K562 (cell line): ENCODE data around the gene ALKBH2. TPM values are rescaled to one million over a fixed set of nuclear protein-coding genes. Genes with fewer than 3 reads are reported as not detected.

Experiments used
- ATAC-seq: fragments of 200-7000 bp; cut with Tn5 transposase; 3 replicates; pipeline ENCODE4 v1.9.1; 2020; ENCODE audit warnings: moderate library complexity
- Bru-seq: library from RNA; stranded (reverse); fragments of 400-500 nt; gene quantifications from one replicate; lab custom pipeline; 2021; lab: Mats Ljungman, UMichigan
- BruChase-seq, 2 experiments: library from RNA; stranded (reverse); fragments of 400-500 nt; gene quantifications; one replicate each; lab custom pipeline; 2021; lab: Mats Ljungman, UMichigan
- BruUV-seq: library from RNA; stranded (reverse); fragments of 400-500 nt; replicated peaks from 2 replicates; lab custom pipeline; 2021; lab: Mats Ljungman, UMichigan
- CTCF ChIA-PET: fragments of 300-600 bp; formaldehyde crosslinking; extraction: SDS; loops from one replicate; lab custom pipeline; 2021; ENCODE audit warnings: low intra/inter-chr PET ratio; lab: Yijun Ruan, JAX
- POLR2A ChIA-PET: fragments of 300-600, 350-650 bp; sonication (Branson Sonifier 250); formaldehyde crosslinking; extraction: SDS; loops from one replicate; lab custom pipeline; 2021; ENCODE audit warnings: antibody characterized with exemption, inconsistent platforms; lab: Yijun Ruan, JAX
- DNase-seq, 4 experiments: peaks; one replicate each; pipeline versions ENCODE4 v3.0.0 to v3.0.0-alpha.2; 2011 to 2018; ENCODE audit warnings: low spot score in 3 of 4, mixed read lengths in 3 of 4; ENCODE audit errors: extremely low read depth in 1 of 4
- FAIRE-seq: peaks from 2 replicates; lab custom pipeline; 2011; peaks lifted over from hg19 to GRCh38; lab: Jason Lieb, UNC
- H2AFZ ChIP-seq: 2 replicates; pipeline ENCODE4 v1.6.0; 2011; ENCODE audit warnings: low read depth, low read length, control low read depth, inconsistent platforms
- H3K27ac ChIP-seq: fragments of 200-600 bp; 3 replicates; pipeline ENCODE4 v1.8.0; 2011; ENCODE audit warnings: low read depth, mild to moderate bottlenecking, control low read depth, inconsistent platforms, low read length, moderate library complexity, mixed read lengths; ENCODE audit errors: extremely low read depth
- H3K27me3 ChIP-seq, 2 experiments: fragments of 300-600 bp in 1 of 2; 2 replicates in 1 of 2; 3 replicates in 1 of 2; pipeline versions ENCODE4 v1.6.0 to v1.8.0; 2011; ENCODE audit warnings: inconsistent platforms in 2 of 2, low read length in 2 of 2, mild to moderate bottlenecking in 1 of 2, mixed read lengths in 1 of 2, moderate library complexity in 1 of 2; ENCODE audit not compliant: control insufficient read depth in 2 of 2, insufficient read depth in 2 of 2
- H3K36me3 ChIP-seq: fragments of 300-600 bp; 3 replicates; pipeline ENCODE4 v1.8.0; 2011; ENCODE audit warnings: mild to moderate bottlenecking, low read length, inconsistent platforms; ENCODE audit not compliant: control insufficient read depth, insufficient read depth
- H3K4me1 ChIP-seq, 2 experiments: fragments of 200-600 bp in 1 of 2; replicated peaks in 1 of 2; 2 replicates in 1 of 2; 3 replicates in 1 of 2; pipeline versions ENCODE4 v1.5.1 to v1.8.0; 2011; ENCODE audit warnings: inconsistent platforms in 2 of 2, low read length in 2 of 2, mild to moderate bottlenecking in 1 of 2, mixed read lengths in 1 of 2, moderate library complexity in 1 of 2; ENCODE audit not compliant: control insufficient read depth in 2 of 2, insufficient read depth in 2 of 2
- H3K4me2 ChIP-seq: 2 replicates; pipeline ENCODE4 v1.6.1; 2011; ENCODE audit warnings: low read length, control low read depth, inconsistent platforms, mixed read lengths; ENCODE audit not compliant: insufficient read depth
- H3K4me3 ChIP-seq: fragments of 200-600 bp; sonication (generic), shearing (Covaris generic); 2 replicates; pipeline ENCODE4 v1.5.1; 2016; ENCODE audit warnings: control low read depth, inconsistent platforms
- H3K79me2 ChIP-seq: fragments of 200-600 bp; 3 replicates; pipeline ENCODE4 v1.8.0; 2011; ENCODE audit warnings: low read length, inconsistent platforms; ENCODE audit not compliant: control insufficient read depth, insufficient read depth
- H3K9ac ChIP-seq, 2 experiments: 2 replicates each; pipeline versions ENCODE4 v1.6.0 to v1.6.1; 2011; ENCODE audit warnings: low read depth in 2 of 2, low read length in 2 of 2, control low read depth in 1 of 2, inconsistent platforms in 1 of 2, mild to moderate bottlenecking in 1 of 2, mixed read lengths in 1 of 2; ENCODE audit not compliant: insufficient read depth in 1 of 2
- H3K9me1 ChIP-seq: one replicate; pipeline ENCODE4 v1.6.0; 2011; ENCODE audit warnings: inconsistent platforms, mild to moderate bottlenecking, low read length, moderate library complexity; ENCODE audit not compliant: control insufficient read depth, insufficient read depth
- H3K9me3 ChIP-seq: replicated peaks from 2 replicates; pipeline ENCODE4 v1.5.1; 2011; ENCODE audit warnings: low read depth, low read length, inconsistent platforms; ENCODE audit not compliant: control insufficient read depth, insufficient read depth
- H4K20me1 ChIP-seq: replicated peaks from 2 replicates; pipeline ENCODE4 v1.6.1; 2011; ENCODE audit warnings: low read length, inconsistent platforms, mixed read lengths; ENCODE audit not compliant: control insufficient read depth, insufficient read depth
- BRD9 ChIP-seq: fragments of 450-650 bp; IDR thresholded peaks from 2 replicates; pipeline ENCODE4 v1.6.1; 2018; ENCODE audit warnings: low read depth; ENCODE audit not compliant: partially characterized antibody
- CHD2 ChIP-seq: IDR thresholded peaks from 2 replicates; pipeline ENCODE4 v1.6.1; 2011; ENCODE audit warnings: low read depth, low read length
- HCFC1 ChIP-seq: IDR thresholded peaks from 2 replicates; pipeline ENCODE4 v1.6.1; 2012; ENCODE audit warnings: low read depth, low read length, improper control_type of control experiment
- HDGF ChIP-seq: fragments of 450-650 bp; IDR thresholded peaks from 2 replicates; pipeline ENCODE4 v1.6.1; 2016
- SUPT5H ChIP-seq: fragments of 450-650 bp; IDR thresholded peaks from 2 replicates; pipeline ENCODE4 v1.6.1; 2016
- ZNF23 ChIP-seq: fragments of 250-450 bp; sonication (Bioruptor Pico); IDR thresholded peaks from 2 replicates; pipeline ENCODE4 v1.4.0; 2020; ENCODE audit warnings: mild to moderate bottlenecking
- ZNF717 ChIP-seq: fragments of 250-450 bp; sonication (Bioruptor Pico); IDR thresholded peaks from 2 replicates; pipeline ENCODE4 v1.5.0; 2021
- WGBS: fragments of 100-300 bp; shearing (Covaris generic); methylation state at CpG from one replicate; pipeline ENCODE4 v1.1.6; 2016; ENCODE audit warnings: low coverage, mixed read lengths; ENCODE audit not compliant: insufficient coverage; ENCODE audit errors: missing lambda C conversion rate; 5-methylcytosine and 5-hydroxymethylcytosine counted together
- in situ Hi-C: fragments of 300-500 bp; cut with MboI; formaldehyde crosslinking; loops from 4 replicates; pipeline ENCODE4 v1.15.0; 2018; ENCODE audit warnings: inconsistent platforms, mixed read lengths
- intact Hi-C: fragments of 100-400 bp; cut with micrococcal nuclease; formaldehyde crosslinking; loops from 2 replicates; pipeline ENCODE4 v1.14.2; 2022
- long read RNA-seq, 3 experiments: library from polyadenylated mRNA in 2 of 3; library from RNA in 1 of 3; unstranded in 2 of 3; stranded (forward) in 1 of 3; transcript quantifications; one replicate each; pipeline ENCODE4 v2.0.0, GENCODE V29; 2019 to 2022
- polyA minus RNA-seq, 3 experiments: library from RNA; depleted of rRNA, polyadenylated mRNA; stranded (reverse); fragments of >200 nt; gene quantifications; 2 replicates each; pipeline ENCODE4 v1.2.3, GENCODE V29; 2011
- polyA plus RNA-seq, 8 experiments: library from polyadenylated mRNA; depleted of rRNA in 4 of 8; stranded (reverse) in 5 of 8; unstranded in 3 of 8; fragments of >200 nt; fragmentation: Nextera tagmentation in 2 of 8; fragmentation: Illumina TruSeq in 1 of 8; extraction: Ambion mirVana in 2 of 8; extraction: Trizol in 1 of 8; gene quantifications; 2 replicates each; pipeline versions ENCODE4 v1.2.1 to v1.2.3, GENCODE V29; 2011 to 2014; ENCODE audit warnings: inconsistent platforms in 1 of 8, missing spikeins in 1 of 8
- total RNA-seq, 7 experiments: library from RNA; depleted of rRNA in 6 of 7; stranded (reverse); fragments of >200 nt in 6 of 7; fragmentation: Illumina TruSeq in 2 of 7; extraction: Trizol in 2 of 7; gene quantifications; 2 replicates each; pipeline versions ENCODE4 v1.2.1 to v1.2.3, GENCODE V29; 2011 to 2021; ENCODE audit warnings: low replicate concordance in 1 of 7
- TF ChIP-seq, protein P1 (sequence below): sonication (generic); formaldehyde crosslinking; IDR thresholded peaks from 2 replicates; pipeline ENCODE4 v1.8.0; 2023; ENCODE audit warnings: mild to moderate bottlenecking, missing genetic modification reagents
- TF ChIP-seq, protein P2 (sequence below): conservative IDR thresholded peaks from 2 replicates; pipeline ENCODE4 v1.6.1; 2011; ENCODE audit warnings: low read depth, mild to moderate bottlenecking, low read length; ENCODE audit not compliant: control insufficient read depth

The ALKBH2 gene
- 25.1 and 31.3 TPM in 2 replicates for total RNA-seq (2011; cell fraction: chromatin; rRNA removed; ENCODE audit: low replicate concordance)
- total RNA-seq (2011; cell fraction: nucleolus; rRNA removed), result 28.5 and 32.2 TPM in 2 replicates
- total RNA-seq (2011; cell fraction: nucleoplasm; rRNA removed), result 27.3 and 31.1 TPM in 2 replicates
- total RNA-seq (2014; rRNA removed) (56.1 and 60.4 TPM in 2 replicates), total RNA-seq (2014; rRNA removed; fragmentation: Illumina TruSeq; extraction: Trizol) (30.9 and 43.8 TPM in 2 replicates), total RNA-seq (2015; rRNA removed; fragmentation: Illumina TruSeq; extraction: Trizol) (39.7 and 41.9 TPM in 2 replicates), total RNA-seq (2021) (37.3 and 41.9 TPM in 2 replicates), polyA plus RNA-seq (2011; rRNA removed) (30.9 and 32.3 TPM in 2 replicates), polyA plus RNA-seq (2014; fragmentation: Illumina TruSeq; extraction: Trizol) (44.6 and 50.0 TPM in 2 replicates), polyA plus RNA-seq (2014; fragmentation: Nextera tagmentation; extraction: Ambion mirVana) (10 to 100 TPM in 1 of 2 experiments, 1 to 10 TPM in 1; 5.9 to 13.6 TPM), polyA plus RNA-seq (2014; rRNA removed) (47.4 and 50.5 TPM in 2 replicates), polyA minus RNA-seq (2011; rRNA and poly(A)+ RNA removed) (13.6 and 16.5 TPM in 2 replicates), Bru-seq, nascent RNA (percentile 80 among the genes with signal in this experiment), BruChase-seq, experiment 1, labeled RNA remaining after a 2-hour chase (percentile 69 among the genes with signal in this experiment), BruChase-seq, experiment 2, labeled RNA remaining after a 6-hour chase (percentile 68 among the genes with signal in this experiment)
- 26.2 and 28.1 TPM in 2 replicates for polyA plus RNA-seq (2011; cell fraction: cytosol; rRNA removed)
- polyA plus RNA-seq (2011; cell fraction: nucleus; rRNA removed), result 55.9 and 59.7 TPM in 2 replicates
- 27.2 and 38.5 TPM in 2 replicates for polyA plus RNA-seq (2012)
- 9.6 and 14.5 TPM in 2 replicates for polyA minus RNA-seq (2011; cell fraction: cytosol; rRNA and poly(A)+ RNA removed)
- polyA minus RNA-seq (2011; cell fraction: nucleus; rRNA and poly(A)+ RNA removed), result 12.3 and 14.2 TPM in 2 replicates
- long read RNA-seq, experiment 1, transcript ALKBH2-201 (4 exons, 1,030 nt), result major isoform, 21 of 84 reads
- long read RNA-seq, experiment 1, transcript ALKBH2-202 (4 exons, 1,159 nt), result minor isoform, 18 of 84 reads
- long read RNA-seq, experiment 1, transcript ALKBH2-203 (2 exons, 574 nt), result minor isoform, 5 of 84 reads
- long read RNA-seq, experiment 1, partial matches to known transcripts, result 20 of 84 reads
- long read RNA-seq, experiment 1, other reads (novel, unspliced or antisense), result 18 of 84 reads
- long read RNA-seq, experiment 2, transcript ALKBH2-201 (4 exons, 1,030 nt), result minor isoform, 9 of 52 reads
- long read RNA-seq, experiment 2, transcript ALKBH2-202 (4 exons, 1,159 nt), result major isoform, 14 of 52 reads
- long read RNA-seq, experiment 2, partial matches to known transcripts, result 14 of 52 reads
- long read RNA-seq, experiment 2, other reads (novel, unspliced or antisense), result 12 of 52 reads
- long read RNA-seq, experiment 3, transcript ALKBH2-202 (4 exons, 1,159 nt), result major isoform, 15 of 37 reads
- long read RNA-seq, experiment 3, partial matches to known transcripts, result 6 of 37 reads
- long read RNA-seq, experiment 3, other reads (novel, unspliced or antisense), result 11 of 37 reads

DNA sequence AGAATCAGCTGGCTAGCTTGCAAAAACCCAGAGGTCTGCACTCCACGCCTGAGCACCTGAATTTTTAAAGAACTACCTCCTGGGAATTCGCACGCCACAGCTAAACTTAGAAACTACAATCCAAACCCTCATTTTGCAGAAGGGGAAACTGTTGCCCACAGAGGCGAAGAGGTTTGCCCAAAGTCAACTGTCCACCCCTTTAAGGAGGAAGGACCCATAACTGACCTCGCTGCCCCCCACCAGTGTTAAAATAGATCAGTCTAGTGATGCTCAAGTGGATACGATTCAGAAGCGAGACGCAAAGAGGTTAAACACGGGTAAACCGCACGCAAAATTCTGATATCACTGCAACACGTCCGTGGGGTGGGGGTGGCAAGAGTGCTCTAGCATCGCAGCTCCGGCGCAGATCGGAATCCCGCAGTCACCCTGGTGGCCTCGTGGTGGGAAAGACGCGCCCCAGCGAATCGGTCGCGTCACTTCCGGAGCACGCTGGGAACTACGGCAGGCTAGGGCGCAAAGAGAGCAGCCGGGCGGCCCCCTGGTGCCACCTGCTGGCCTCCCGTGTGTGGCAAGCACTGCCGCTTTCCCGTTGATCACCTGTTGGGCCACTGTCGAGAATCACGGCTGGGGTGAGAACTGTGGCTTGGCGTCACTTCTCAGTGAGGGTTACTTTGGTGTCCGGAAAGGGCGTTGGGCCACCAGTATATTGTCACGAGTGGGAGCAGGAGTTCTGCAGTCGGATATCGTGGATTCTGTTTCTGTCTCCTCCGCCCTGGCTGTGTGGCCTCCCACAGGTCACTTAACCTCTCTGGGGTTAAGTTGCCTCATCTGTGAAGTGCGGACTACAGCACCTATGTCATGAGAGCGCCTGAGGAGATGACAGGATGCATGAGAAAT, at the start of gene ALKBH2:
Gene ALKBH2 (minus strand): TSS at position 451 of the 897 bp plus-strand sequence. CDS start 686 bp downstream, outside the sequence.
- CTCF ChIA-PET, result interaction anchor here (0.8 to 1.5 kb wide), 4 partner anchors 290 to 530 kb away, joined by 4 to 8 read pairs (median 5); no protein-coding TSS in a partner anchor
- Histone ChIP-seq H3K79me2 (peaks cover 32% of the 10 kb centered on the region), H3K27me3 (no peaks in the 10 kb centered on the region), H4K20me1 (no peaks in the 10 kb centered on the region), H3K9me1 (peaks cover 3% of the 10 kb centered on the region), H3K9ac (peak within 1 kb of the TSS; percentile 77 to 94), H3K9me3 (no peaks in the 10 kb centered on the region), H2AFZ (peak within 1 kb of the TSS; percentile 96), H3K4me2 (peak within 1 kb of the TSS; percentile 94), H3K4me3 (peak within 1 kb of the TSS; percentile 47), H3K4me1 (peaks cover 6 to 41% of the 10 kb centered on the region in 2 experiments; a peak in 4 of 5 replicates), H3K27ac (peak within 1 kb of the TSS; percentile 75), H3K36me3 (peaks cover 35% of the 10 kb centered on the region)
- in situ Hi-C loops (loop anchor here (5.0 to 10.0 kb wide), 2 partner anchors 428 to 531 kb away; partner anchors contain the start of genes ISCU and SART3), intact Hi-C loops (loop anchor here (1.0 to 10.0 kb wide), 6 partner anchors 78 to 530 kb away; partner anchors contain the start of gene ISCU)
- POLR2A ChIA-PET, result interaction anchor here (0.6 to 1.0 kb wide), 3 partner anchors 268 to 440 kb away, joined by 3 to 5 read pairs (median 3); no protein-coding TSS in a partner anchor
- DNase-seq (peak; percentile 86 to 96 (median 88)), ATAC-seq (peak; percentile 77), FAIRE-seq (peak; percentile 92)
- TSS peak; percentile 87 for BruUV-seq
- 3% methylated on average over 42 of the region's 45 CpGs for WGBS
- TF ChIP-seq SUPT5H (peak; percentile 72), ZNF23 (no peak), HDGF (peak; percentile 94), BRD9 (peak; percentile 75), HCFC1 (peak; percentile 61), CHD2 (peak; percentile 93), ZNF717 (CRISPR knock-in tag) (no peak)
- TF ChIP-seq, protein P1, sequence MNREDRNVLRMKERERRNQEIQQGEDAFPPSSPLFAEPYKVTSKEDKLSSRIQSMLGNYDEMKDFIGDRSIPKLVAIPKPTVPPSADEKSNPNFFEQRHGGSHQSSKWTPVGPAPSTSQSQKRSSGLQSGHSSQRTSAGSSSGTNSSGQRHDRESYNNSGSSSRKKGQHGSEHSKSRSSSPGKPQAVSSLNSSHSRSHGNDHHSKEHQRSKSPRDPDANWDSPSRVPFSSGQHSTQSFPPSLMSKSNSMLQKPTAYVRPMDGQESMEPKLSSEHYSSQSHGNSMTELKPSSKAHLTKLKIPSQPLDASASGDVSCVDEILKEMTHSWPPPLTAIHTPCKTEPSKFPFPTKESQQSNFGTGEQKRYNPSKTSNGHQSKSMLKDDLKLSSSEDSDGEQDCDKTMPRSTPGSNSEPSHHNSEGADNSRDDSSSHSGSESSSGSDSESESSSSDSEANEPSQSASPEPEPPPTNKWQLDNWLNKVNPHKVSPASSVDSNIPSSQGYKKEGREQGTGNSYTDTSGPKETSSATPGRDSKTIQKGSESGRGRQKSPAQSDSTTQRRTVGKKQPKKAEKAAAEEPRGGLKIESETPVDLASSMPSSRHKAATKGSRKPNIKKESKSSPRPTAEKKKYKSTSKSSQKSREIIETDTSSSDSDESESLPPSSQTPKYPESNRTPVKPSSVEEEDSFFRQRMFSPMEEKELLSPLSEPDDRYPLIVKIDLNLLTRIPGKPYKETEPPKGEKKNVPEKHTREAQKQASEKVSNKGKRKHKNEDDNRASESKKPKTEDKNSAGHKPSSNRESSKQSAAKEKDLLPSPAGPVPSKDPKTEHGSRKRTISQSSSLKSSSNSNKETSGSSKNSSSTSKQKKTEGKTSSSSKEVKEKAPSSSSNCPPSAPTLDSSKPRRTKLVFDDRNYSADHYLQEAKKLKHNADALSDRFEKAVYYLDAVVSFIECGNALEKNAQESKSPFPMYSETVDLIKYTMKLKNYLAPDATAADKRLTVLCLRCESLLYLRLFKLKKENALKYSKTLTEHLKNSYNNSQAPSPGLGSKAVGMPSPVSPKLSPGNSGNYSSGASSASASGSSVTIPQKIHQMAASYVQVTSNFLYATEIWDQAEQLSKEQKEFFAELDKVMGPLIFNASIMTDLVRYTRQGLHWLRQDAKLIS (CRISPR knock-in tag), result no peak
- TF ChIP-seq, protein P2, sequence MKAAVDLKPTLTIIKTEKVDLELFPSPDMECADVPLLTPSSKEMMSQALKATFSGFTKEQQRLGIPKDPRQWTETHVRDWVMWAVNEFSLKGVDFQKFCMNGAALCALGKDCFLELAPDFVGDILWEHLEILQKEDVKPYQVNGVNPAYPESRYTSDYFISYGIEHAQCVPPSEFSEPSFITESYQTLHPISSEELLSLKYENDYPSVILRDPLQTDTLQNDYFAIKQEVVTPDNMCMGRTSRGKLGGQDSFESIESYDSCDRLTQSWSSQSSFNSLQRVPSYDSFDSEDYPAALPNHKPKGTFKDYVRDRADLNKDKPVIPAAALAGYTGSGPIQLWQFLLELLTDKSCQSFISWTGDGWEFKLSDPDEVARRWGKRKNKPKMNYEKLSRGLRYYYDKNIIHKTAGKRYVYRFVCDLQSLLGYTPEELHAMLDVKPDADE, result peak; percentile 89
